KOPT-K1 (cell line): ENCODE data around the gene TTC4.

ENCODE experiments used
- H3K27ac ChIP-seq: fragments of 200-600 bp; sonication (generic); 2 replicates; pipeline ENCODE4 v1.5.1; 2016; ENCODE audit warnings: antibody characterized with exemption, mild to moderate bottlenecking, low read depth, low read length; ENCODE audit not compliant: poor library complexity, severe bottlenecking
- H3K36me3 ChIP-seq: fragments of 200-600 bp; sonication (generic); 2 replicates; pipeline ENCODE4 v1.5.1; 2017; ENCODE audit warnings: antibody characterized with exemption, mild to moderate bottlenecking, low read length, moderate library complexity; ENCODE audit not compliant: insufficient read depth
- H3K9me3 ChIP-seq: fragments of 200-600 bp; sonication (generic); 2 replicates; pipeline ENCODE4 v1.5.1; 2017; ENCODE audit warnings: antibody characterized with exemption, low read length, mild to moderate bottlenecking; ENCODE audit not compliant: insufficient read depth, poor library complexity, severe bottlenecking

The TTC4 gene

DNA sequence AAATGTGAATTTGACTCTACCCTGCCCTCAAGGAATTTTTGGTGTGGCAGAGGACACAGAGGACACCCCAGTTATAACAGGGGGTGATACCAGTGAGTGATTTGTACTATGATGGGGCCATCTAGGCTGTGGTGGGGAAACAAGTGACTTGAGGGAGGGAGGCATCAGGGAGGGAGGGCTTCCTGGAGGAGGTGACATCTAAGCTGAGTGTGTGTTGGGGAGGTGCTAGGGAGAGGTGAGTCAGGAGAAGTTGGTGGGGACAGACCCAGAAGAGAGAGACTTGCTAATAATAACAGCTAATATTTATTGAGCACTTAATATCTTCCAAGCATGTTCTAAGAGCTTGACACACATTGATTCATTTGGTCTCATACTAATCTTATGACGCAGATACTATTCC is 19.9 kb upstream of the TTC4 start:
- H3K9me3 ChIP-seq, result no peaks in the 10 kb centered on the region
- H3K27ac ChIP-seq, result no peak overlapping the region
- H3K36me3 ChIP-seq, result no peaks in the 10 kb centered on the region

DNA sequence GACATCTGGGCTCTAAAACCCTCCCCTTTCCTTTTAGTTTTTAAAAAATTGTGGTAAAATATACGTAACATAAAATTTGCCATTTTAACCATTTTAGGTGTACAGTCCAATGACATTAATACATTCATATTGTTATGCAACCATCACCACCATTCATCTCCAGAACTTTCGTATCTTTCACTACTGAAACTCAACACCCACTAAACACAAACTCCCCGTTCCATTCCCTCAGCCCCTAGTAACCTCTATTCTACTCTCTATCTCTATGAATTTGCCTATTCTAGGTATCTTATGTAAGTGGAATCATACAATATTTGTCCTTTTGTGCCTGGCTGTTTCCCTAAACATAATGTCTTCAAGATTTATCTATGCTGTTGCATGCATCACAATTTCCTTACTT is 19.4 kb upstream of the TTC4 start:
- no peaks in the 10 kb centered on the region for H3K36me3 ChIP-seq
- H3K27ac ChIP-seq, result no peak overlapping the region
- no peaks in the 10 kb centered on the region for H3K9me3 ChIP-seq

DNA sequence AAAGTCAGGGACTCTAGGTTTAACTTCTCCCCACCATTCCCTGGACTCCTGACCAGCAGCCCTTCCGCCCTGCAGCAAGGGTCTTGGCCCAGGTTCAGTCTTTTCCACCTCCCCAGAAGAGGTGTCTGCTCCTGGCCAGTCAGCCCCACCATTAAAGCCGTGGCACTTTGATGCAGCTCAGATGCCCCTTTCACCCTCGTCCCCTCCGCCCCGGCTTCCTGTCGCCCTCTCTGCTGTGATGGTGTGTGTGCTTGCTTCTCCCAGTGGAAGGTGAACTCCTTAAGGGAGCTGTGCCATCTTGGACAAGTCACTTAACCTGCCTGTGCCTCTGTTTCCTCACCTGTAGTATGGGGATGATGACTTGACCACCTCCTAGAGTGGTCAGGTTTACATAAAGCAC is 17.8 kb upstream of the TTC4 start:
- Histone ChIP-seq H3K36me3 (no peaks in the 10 kb centered on the region), H3K9me3 (no peaks in the 10 kb centered on the region), H3K27ac (no peak overlapping the region)

DNA sequence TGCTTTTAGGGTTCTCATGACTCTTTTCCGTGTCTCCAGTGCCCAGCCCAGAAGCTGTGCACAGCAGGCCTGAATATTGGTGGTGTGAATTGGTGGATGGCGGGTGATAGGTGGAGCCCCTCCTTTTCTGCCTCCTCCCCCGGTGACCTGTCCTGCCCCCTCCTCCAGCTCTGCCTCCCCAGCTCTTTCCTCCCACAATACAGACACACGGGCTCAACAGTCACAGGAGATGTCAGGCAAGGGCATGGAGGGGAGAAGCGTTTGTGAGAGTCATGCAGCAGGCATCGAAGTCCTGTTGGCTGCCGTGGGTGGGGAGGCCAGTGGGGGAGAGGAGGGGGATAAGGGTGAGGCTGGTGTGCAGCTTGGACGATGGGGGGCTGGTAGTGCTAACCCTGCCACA is 17.3 kb upstream of the TTC4 start:
- Histone ChIP-seq H3K27ac (no peak overlapping the region), H3K36me3 (no peaks in the 10 kb centered on the region), H3K9me3 (no peaks in the 10 kb centered on the region)

- Histone ChIP-seq H3K9me3 (no peaks in the 10 kb centered on the region), H3K36me3 (no peaks in the 10 kb centered on the region), H3K27ac (no peak overlapping the region)
These were observed 15.6 kb upstream of the TTC4 start for GRCh38 chr1:54699936-54700525.

- Histone ChIP-seq H3K36me3 (no peaks in the 10 kb centered on the region), H3K27ac (no peak overlapping the region), H3K9me3 (no peaks in the 10 kb centered on the region)
These were observed 14.6 kb upstream of the TTC4 start for GRCh38 chr1:54701066-54701465.

- H3K27ac ChIP-seq, result no peak overlapping the region
- no peaks in the 10 kb centered on the region for H3K9me3 ChIP-seq
These were observed 13.7 kb upstream of the TTC4 start for GRCh38 chr1:54701996-54702395.

GRCh38 chr1:54703471-54703870 is 12.2 kb upstream of the TTC4 start:
- H3K9me3 ChIP-seq, result no peaks in the 10 kb centered on the region
- H3K27ac ChIP-seq, result no peak overlapping the region
- no peaks in the 10 kb centered on the region for H3K36me3 ChIP-seq

More at GRCh38 chr1:54701996-54702395, 13.7 kb upstream of the TTC4 start:
- H3K36me3 ChIP-seq, result no peaks in the 10 kb centered on the region

DNA sequence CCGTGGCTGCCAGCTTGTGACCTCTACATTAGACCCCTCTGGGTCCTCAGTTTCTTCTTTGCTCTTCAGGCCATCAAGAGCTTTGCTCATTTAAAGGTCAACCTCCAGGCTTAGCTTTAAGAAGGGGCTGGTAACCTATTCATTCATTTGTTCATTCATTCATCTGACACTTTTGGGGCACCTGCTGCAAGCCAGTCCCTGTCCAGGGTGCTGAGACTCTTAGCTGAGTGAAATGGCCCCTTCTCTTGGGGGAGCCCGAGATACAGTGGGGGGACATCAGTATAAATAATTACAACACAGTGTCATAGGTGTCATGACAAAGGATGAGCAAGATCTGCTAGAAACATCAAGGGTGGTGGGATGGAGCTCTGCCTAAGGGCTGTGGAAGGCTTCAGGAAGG is 10.5 kb upstream of the TTC4 start:
- no peaks in the 10 kb centered on the region for H3K9me3 ChIP-seq
- H3K36me3 ChIP-seq, result no peaks in the 10 kb centered on the region
- H3K27ac ChIP-seq, result no peak overlapping the region

GRCh38 chr1:54706419-54706818 is 9.2 kb upstream of the TTC4 start:
- Histone ChIP-seq H3K27ac (no peak overlapping the region), H3K36me3 (no peaks in the 10 kb centered on the region), H3K9me3 (no peaks in the 10 kb centered on the region)

DNA sequence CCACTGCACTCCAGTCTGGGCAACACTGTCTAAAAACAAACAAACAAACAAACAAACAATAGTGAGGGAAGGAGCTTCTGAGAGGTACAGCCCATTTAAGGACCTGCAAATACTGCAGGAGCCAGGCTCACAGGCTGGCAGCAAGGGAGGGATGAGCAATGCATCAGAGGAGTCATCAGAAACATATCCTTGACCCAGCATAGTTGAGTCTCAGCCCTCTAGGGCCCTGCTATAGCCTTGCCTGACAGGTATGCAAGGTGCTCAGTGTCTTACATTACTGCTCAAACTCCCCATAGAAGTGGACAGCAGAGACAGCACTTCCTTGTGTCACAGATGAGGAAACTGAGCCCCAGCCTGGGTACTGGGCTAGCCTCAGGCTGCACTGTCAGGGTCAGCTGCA is 7.3 kb upstream of the TTC4 start:
- no peak overlapping the region for H3K27ac ChIP-seq
- H3K36me3 ChIP-seq, result no peaks in the 10 kb centered on the region
- H3K9me3 ChIP-seq, result no peaks in the 10 kb centered on the region

DNA sequence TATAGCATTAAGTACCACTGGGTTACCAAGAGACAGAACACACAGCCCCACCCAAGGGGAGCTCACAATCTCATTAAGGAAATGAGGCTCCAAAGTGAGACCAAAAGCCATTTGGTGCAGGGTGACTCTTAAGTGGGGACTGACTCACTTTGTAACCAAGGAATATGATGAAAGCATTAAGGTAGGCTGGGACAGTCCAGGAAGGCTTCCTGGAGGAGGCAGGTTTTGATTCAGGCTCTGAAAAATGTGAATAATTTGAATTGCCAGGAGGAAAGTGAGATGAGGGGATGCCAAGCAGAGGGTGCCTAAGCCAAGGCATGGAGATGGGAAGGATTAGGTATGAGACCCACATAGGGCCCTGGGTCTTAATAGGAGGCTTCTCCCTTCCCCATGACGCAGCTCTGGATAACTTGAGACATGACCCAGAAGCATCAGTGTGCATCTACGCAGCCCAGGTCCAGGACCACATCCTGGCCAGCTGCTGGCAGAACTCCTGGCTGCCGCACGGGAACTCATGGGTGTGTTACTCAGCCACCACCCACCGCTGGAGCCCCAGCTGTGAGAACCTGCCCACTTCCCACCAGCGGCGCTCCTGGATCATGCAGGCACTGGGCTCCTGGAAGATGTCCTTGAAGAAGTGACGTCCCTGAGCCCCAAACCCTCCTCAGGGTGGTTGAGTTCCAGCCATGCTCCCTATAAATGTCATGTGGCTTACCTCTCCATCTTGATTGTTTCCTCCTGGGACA is 5.9 kb upstream of the TTC4 start:
- Histone ChIP-seq H3K27ac (no peak overlapping the region), H3K36me3 (no peaks in the 10 kb centered on the region), H3K9me3 (no peaks in the 10 kb centered on the region)

DNA sequence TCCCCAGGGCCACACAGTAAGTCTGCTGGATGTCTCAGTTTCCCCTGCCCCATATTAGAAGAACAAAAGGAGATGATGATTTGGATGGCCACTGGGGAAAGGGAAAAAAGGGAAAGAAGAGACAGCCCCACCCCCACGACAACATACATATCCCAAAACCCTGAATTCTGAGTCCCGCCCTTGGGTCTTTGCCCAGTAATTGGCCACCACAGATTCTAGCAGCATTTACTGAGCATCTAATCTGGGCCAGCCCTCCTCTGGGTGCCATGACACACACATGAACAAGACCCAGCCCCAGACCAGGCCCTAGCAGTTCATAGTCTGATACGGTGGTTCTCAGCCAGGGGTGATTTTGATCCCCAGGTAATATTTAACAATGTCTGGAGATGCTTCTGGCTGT is 5.2 kb upstream of the TTC4 start:
- no peaks in the 10 kb centered on the region for H3K9me3 ChIP-seq
- no peak overlapping the region for H3K27ac ChIP-seq
- H3K36me3 ChIP-seq, result no peaks in the 10 kb centered on the region

DNA sequence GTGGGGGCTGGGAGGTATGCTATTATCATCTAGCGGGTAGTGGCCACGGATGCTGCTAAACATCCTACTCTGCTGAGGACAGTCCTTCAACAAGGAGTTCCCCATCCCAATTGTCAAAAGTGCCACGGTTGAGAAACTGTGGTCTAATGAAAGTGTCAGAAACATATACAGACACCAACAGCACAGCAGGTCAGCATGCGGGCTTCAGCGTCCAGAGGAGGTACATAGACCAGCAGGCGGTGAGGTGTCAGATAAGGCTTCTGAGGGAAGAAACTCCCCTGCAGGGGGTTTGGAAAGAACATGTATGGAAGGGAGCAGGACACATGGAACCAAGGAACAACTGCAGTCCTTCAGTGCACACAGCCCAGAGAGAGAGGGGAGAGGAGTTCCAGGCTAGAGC is 4.8 kb upstream of the TTC4 start:
- no peak overlapping the region for H3K27ac ChIP-seq
- H3K9me3 ChIP-seq, result no peaks in the 10 kb centered on the region
- no peaks in the 10 kb centered on the region for H3K36me3 ChIP-seq

DNA sequence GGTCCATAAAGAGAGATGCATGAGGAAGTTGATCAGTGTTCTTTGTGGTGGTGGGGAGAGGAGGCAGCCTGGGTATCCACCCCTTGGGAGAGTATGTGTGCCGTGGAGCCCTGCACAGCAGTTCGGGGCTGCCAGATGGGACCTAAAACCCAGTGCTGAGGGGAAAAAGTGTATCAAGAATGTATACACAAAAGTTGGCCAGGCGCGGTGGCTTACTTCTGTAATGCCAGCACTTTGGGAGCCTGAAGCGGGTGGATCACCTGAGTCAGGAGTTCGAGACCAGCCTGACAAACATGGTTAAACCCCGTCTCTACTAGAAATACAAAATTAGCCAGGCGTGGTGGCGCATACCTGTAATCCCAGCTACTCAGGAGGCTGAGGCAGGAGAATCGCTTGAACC is 4.1 kb upstream of the TTC4 start:
- no peaks in the 10 kb centered on the region for H3K36me3 ChIP-seq
- no peaks in the 10 kb centered on the region for H3K9me3 ChIP-seq
- no peak overlapping the region for H3K27ac ChIP-seq

DNA sequence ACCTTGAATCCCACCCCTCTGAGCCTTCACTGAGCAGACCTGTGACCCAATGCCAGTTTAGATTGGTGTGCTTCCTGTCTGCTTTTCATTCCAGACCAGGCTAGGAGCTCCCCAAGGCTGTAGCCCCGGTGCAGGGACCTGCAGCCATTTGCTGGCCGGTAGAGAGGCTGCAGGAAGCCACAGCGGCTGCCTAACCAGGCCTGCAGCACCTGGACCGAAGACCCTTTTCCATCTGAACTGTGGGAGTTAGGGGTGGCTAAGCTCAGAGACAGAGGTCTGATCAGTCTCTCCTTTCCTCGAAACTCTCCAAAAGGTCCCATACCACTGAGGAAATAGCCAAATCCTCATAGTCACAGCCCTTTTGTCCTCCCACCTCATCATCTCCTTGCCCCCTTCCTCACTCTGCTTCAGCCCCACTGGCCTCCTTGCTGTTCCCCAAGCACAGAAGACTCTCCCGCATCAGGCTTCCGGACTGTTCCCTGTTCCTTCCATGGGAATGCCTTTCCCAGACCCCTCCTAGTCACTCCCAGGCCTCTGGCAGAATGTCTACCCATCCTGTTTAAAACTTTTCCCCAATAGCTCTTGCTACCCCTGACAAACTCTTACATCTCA is 674 bp upstream of the TTC4 start:
- Histone ChIP-seq H3K9me3 (no peaks in the 10 kb centered on the region), H3K27ac (no peak overlapping the region), H3K36me3 (peaks cover 24% of the 10 kb centered on the region)
